ENCODE results near the gene CBLC. TPM values are rescaled to one million over a fixed set of nuclear protein-coding genes. Genes with fewer than 3 reads are reported as not detected.

Gene CBLC
- total RNA-seq, 1 experiment from 2014 or later = 25.4 TPM

GRCh38 chr19:44752816-44753625 is 24.7 kb upstream of the CBLC start:
- peaks cover 11% of the 10 kb centered on the region for H4K20me1 ChIP-seq (ENCODE audit: low read length)
- H3F3A ChIP-seq (ENCODE audit: low read length, unreplicated experiment) = peaks cover 6% of the 10 kb centered on the region
- no peak overlapping the region for H2AFZ ChIP-seq (ENCODE audit: low read length)
- no peaks in the 10 kb centered on the region for H3K9me3 ChIP-seq (ENCODE audit: low read length)
- peaks cover 38% of the 10 kb centered on the region for H3K79me2 ChIP-seq (ENCODE audit: low read length)
- ATAC-seq (peak; percentile 67), DNase-seq (peak; percentile 87)
- peak overlapping the region; percentile 94 for H3K9ac ChIP-seq (ENCODE audit: low read length)
- peaks cover 7% of the 10 kb centered on the region; the same call in 1 of the 2 replicates for H3K36me3 ChIP-seq (ENCODE audit: low read depth, low read length)
- H3K27ac ChIP-seq (ENCODE audit: low read length) = peak overlapping the region; percentile 98
- H3K4me3 ChIP-seq (ENCODE audit: low read length) = peak overlapping the region; percentile 23; the same call in 1 of the 2 replicates
- peaks cover 48% of the 10 kb centered on the region for H3K4me1 ChIP-seq (ENCODE audit: insufficient read depth, low read length)
- TF ChIP-seq EZH2 (IDR thresholded peaks at IDR 0.05; ENCODE audit: low read length, unreplicated experiment) (no peak), EZH2phosphoT487 (IDR thresholded peaks at IDR 0.05; ENCODE audit: borderline replicate concordance, low read length) (no peak)
- TF ChIP-seq, protein P1, sequence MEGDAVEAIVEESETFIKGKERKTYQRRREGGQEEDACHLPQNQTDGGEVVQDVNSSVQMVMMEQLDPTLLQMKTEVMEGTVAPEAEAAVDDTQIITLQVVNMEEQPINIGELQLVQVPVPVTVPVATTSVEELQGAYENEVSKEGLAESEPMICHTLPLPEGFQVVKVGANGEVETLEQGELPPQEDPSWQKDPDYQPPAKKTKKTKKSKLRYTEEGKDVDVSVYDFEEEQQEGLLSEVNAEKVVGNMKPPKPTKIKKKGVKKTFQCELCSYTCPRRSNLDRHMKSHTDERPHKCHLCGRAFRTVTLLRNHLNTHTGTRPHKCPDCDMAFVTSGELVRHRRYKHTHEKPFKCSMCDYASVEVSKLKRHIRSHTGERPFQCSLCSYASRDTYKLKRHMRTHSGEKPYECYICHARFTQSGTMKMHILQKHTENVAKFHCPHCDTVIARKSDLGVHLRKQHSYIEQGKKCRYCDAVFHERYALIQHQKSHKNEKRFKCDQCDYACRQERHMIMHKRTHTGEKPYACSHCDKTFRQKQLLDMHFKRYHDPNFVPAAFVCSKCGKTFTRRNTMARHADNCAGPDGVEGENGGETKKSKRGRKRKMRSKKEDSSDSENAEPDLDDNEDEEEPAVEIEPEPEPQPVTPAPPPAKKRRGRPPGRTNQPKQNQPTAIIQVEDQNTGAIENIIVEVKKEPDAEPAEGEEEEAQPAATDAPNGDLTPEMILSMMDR (conservative IDR thresholded peaks at IDR 0.05; ENCODE audit: low read depth, low read length) = no peak
- BruUV-seq (replicated peaks) = no TSS peak
- intact Hi-C loops (cut with micrococcal nuclease) = no loop called here
- ChIA-PET CTCF (interaction anchor here (0.8 to 1.2 kb wide), 2 partner anchors 18 to 29 kb away, joined by 3 to 7 read pairs; no protein-coding TSS in a partner anchor), POLR2A (ENCODE audit: unreplicated experiment) (no interaction called here)
- no peaks in the 10 kb centered on the region for H3K9me2 ChIP-seq (replicated peaks; ENCODE audit: low read length)
- H3K27me3 ChIP-seq (ENCODE audit: low read length) = no peaks in the 10 kb centered on the region
- peak overlapping the region; percentile 52 for H3K4me2 ChIP-seq (ENCODE audit: low read length)

- Histone ChIP-seq H3K4me3 (ENCODE audit: low read length) (peak overlapping the region; percentile 64), H2AFZ (ENCODE audit: low read length) (no peak overlapping the region), H3K4me2 (ENCODE audit: low read length) (peak overlapping the region; percentile 95), H3K4me1 (ENCODE audit: insufficient read depth, low read length) (peaks cover 47% of the 10 kb centered on the region), H3K79me2 (ENCODE audit: low read length) (peaks cover 38% of the 10 kb centered on the region), H3K9me2 (replicated peaks; ENCODE audit: low read length) (no peaks in the 10 kb centered on the region), H3K27ac (ENCODE audit: low read length) (peak overlapping the region; percentile 98), H3K27me3 (ENCODE audit: low read length) (no peaks in the 10 kb centered on the region), H4K20me1 (ENCODE audit: low read length) (peaks cover 11% of the 10 kb centered on the region), H3K9me3 (ENCODE audit: low read length) (no peaks in the 10 kb centered on the region), H3K36me3 (ENCODE audit: low read depth, low read length) (peaks cover 7% of the 10 kb centered on the region; the same call in 1 of the 2 replicates), H3K9ac (ENCODE audit: low read length) (peak overlapping the region; percentile 94), H3F3A (ENCODE audit: low read length, unreplicated experiment) (peaks cover 6% of the 10 kb centered on the region)
- intact Hi-C loops (cut with micrococcal nuclease) = no loop called here
- CTCF ChIA-PET = interaction anchor here (0.6 to 1.2 kb wide), 3 partner anchors 17 to 64 kb away, joined by 3 to 8 read pairs (median 7); no protein-coding TSS in a partner anchor
- DNase-seq (no peak), ATAC-seq (no peak)
- no TSS peak for BruUV-seq (replicated peaks)
- POLR2A ChIA-PET (ENCODE audit: unreplicated experiment) = no interaction called here
- TF ChIP-seq, protein P1 (conservative IDR thresholded peaks at IDR 0.05; ENCODE audit: low read depth, low read length) = no peak
- TF ChIP-seq EZH2phosphoT487 (IDR thresholded peaks at IDR 0.05; ENCODE audit: borderline replicate concordance, low read length) (no peak), EZH2 (IDR thresholded peaks at IDR 0.05; ENCODE audit: low read length, unreplicated experiment) (no peak)
These were observed 24.1 kb upstream of the CBLC start for GRCh38 chr19:44753626-44753931.
